ENCODE measurements around the gene LY6G5C.

LY6G5C gene

GRCh38 chr6:31689249-31690110 is 8.6 kb upstream of the LY6G5C start:
- no peak for DNase-seq

- DNase-seq = no peak
Measured at GRCh38 chr6:31687860-31688693, 7.2 kb upstream of the LY6G5C start.

GRCh38 chr6:31687321-31687720 is 6.5 kb upstream of the LY6G5C start:
- no peak for DNase-seq

DNA sequence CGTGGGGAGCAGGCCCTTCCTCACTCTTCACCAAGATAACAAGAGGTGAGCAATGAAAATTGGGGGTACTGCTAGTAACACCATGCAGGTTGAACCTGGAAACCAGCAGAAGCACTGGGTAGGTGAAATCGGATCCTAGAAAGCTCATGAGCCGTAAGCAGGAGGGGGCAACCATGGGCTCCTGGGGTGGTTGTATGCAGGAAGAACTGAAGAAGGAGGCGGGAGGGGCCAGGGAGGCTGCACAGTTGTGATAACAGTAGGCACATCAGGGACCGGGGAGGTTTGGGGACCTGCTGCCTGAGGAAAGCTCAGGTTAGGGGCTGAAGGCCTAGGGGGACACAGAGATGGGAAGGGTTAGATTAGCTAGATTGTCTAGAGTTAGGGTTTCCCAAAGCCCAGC is 5.6 kb upstream of the LY6G5C start:
- no peak for DNase-seq

GRCh38 chr6:31683591-31683990 is 2.7 kb upstream of the LY6G5C start:
- DNase-seq = no peak

DNA sequence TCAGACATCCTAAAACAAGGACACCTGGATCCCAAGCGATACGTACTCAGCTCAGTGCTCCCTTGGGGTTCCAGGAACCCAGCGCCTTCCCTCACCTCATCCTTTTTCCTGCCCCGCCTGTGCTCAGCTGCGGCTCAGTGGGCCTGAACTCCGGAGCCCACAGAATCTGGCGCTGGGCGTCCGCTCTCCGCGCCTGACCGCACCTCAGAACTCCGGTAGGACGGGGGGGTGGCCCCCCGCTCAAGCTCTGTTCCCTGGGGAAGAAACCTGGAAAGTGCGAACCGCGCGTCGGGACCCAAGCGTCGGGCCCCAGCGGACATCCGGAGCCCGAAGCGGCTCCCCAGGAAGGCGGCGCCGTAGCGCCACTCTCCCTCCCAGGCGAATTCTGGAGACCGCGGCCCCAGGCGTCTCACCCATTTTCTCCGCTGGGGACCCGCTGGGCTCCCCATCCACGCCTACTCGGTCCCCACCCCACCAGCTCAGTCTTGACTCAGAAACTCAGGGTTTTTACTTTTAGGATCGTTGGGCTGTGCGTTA is 336 bp upstream of the LY6G5C start:
- peak; percentile 60 for DNase-seq

DNA sequence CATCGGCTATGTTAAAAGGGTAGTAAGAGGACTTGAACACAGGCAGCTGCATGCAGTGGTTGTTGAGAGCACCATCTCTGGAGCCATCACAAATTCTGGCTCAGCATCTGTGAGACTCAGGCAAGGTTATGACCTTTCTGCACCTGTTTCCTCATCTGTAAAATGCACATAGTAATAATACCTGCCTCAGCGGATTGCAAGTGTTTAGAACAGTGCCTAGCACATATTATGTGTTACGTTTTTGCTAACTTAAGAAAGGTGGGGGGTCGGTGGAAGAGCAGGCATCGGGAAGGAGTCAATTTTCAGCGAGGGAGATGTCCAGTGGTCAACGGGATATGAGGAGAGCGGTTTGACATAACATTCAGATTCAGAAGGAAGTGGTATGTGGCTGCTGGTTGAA is 2.9 kb downstream of the LY6G5C start:
- DNase-seq = no peak

DNA sequence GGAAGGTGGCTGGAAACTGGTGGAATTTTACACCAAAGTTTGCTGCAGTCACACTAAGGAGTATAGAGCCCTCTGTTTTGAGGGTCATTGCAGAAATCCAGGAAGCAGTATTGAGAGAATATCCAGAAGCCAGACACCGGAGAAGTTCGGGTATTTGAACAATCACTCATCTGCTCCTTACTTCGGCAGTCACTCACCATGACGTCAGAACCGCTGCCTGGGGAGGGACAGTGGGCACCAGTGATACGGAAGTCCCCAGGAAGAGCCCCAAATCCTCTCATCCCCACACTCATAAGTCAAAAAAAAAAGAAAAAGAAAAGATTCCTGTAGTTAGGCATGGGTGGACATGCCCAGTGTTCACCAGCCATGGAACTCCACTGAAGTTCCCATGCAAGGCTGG is 4.0 kb downstream of the LY6G5C start:
- DNase-seq = no peak

DNA sequence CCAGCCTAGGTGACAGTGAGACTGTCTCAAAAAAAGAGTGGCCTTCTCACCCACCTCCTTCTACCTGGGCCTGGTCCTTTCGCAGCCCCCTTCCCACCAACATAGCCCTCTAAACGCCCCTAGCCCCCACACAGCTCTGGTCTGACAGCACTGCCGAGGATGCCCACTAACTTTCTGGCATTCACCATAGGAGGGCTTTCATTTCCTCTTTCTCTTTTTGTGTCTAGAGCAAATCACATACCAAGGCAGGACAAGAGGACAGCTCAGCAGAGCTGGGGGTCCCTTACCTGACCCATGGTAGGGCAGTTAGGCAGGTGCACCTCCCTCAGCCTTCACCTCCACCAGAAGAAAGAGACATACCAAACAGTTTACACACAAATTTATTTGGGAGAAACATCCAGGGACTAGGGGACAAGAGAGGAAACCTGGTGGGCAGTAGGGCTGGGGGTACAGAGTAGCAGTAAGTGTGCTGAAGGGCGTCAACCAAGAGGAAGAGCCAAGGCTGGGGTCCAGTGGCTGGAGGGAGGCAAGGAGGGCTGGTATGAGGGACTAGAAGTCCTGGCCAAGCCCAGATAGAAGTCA is 4.5 kb downstream of the LY6G5C start:
- DNase-seq = no peak

DNA sequence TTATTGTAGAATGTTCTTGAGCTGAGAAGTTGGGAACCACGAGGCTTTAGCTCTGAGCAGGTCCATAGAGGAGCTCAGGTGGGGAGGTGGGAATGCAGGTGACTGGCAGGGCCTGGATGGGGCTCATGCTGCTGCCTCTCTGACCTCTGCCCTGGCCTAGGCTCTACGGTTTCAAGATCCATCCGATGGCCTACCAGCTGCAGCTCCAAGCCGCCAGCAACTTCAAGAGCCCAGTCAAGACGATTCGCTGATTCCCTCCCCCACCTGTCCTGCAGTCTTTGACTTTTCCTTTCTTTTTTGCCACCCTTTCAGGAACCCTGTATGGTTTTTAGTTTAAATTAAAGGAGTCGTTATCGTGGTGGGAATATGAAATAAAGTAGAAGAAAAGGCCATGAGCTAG is 11.2 kb downstream of the LY6G5C start, which contains the start of gene LY6G5B:
LY6G5B (plus strand) TSS at position 301 of the 400 bp plus-strand sequence. CDS start 975 bp downstream, outside the sequence.
- DNase-seq = no peak

- DNase-seq = no peak
Measured at GRCh38 chr6:31666337-31666965, 14.4 kb downstream of the LY6G5C start.

DNA sequence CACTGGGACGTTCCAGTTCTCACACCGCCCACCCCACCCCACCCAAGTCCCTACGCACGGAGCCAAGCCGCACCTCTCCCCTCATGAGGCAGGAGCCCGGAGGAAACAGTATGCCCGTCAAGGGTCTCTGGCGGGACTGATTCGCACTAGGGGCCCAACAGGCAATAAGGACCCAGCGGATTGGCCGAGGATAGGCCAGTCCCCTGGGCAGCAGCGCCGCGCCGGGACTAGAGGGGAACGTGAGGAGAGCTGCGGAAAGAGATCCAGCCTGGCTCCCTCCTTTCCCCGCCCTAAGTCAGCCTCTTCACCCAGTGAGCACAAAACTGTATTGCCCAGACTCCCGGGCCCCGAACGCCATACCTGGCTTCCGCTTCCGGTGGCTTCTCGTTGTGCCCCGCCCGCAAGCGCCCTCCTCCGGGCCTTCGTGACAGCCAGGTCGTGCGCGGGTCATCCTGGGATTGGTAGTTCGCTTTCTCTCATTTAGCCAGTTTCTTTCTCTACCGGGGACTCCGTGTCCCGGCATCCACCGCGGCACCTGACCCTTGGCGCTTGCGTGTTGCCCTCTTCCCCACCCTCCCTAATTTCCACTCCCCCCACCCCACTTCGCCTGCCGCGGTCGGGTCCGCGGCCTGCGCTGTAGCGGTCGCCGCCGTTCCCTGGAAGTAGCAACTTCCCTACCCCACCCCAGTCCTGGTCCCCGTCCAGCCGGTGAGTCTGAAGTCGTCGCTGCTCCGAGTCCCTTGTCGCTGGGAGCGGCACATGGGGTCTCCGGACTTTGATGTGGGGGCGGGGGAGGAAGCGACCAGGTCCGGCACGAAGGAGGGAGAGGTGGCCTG is 15.1 kb downstream of the LY6G5C start, which contains the start of gene CSNK2B:
CSNK2B (plus strand) TSS at position 580 of the 836 bp plus-strand sequence. CDS start 752 bp downstream, outside the sequence.
- DNase-seq = peak; percentile 96

GRCh38 chr6:31664790-31665500 is 15.9 kb downstream of the LY6G5C start, which contains the start of gene GPANK1:
TSS of gene GPANK1 (minus strand) at chr6:31664997. CDS start at chr6:31664478, 519 bp downstream.
- DNase-seq = peak; percentile 90

- no peak for DNase-seq
Measured at GRCh38 chr6:31663961-31664789, 16.7 kb downstream of the LY6G5C start.

- no peak for DNase-seq
Measured at GRCh38 chr6:31663126-31663960, 17.5 kb downstream of the LY6G5C start.

- DNase-seq = no peak
Measured at GRCh38 chr6:31662124-31662723, 18.6 kb downstream of the LY6G5C start.

DNA sequence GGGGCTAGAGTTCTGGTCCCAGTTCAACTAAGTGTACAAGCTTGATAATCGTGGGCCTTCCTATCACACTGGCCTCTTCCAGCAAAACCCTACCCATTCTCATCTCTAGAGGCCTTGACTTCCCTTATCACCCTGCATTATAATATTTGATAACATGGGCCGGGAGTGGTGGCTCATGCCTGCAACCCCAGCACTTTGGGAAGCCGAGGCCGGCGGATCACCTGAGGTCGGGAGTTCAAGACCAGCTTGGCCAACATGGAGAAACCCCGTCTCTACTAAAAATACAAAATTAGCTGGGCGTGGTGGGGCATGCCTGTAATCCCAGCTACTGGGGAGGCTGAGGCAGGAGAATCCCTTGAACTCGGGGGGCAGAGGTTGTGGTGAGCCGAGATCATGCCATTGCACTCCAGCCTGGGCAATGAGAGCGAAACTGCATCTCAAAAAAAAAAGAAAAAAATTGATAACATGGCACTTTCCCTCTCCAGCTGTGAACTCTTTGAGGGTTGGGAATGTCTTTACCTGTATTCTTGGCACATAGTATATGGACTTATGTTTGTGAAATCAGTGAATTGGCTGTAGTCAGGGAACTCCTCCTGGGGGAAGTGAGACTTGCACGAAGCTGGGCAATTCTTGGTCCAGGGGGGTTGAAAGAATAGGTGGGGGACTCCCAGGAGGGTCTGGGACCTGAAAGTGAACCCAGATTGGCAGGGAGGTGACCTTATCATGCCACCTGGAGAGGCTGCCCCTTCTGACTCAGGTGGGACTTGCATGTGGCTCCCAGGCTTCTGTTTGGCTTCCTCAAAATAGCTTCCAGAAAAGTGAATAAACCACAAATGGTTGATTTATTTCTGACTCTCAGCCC is 19.4 kb downstream of the LY6G5C start:
- DNase-seq = no peak
